K562 (cell line): ENCODE measurements around the gene LGR6. TPM values are rescaled to one million over a fixed set of nuclear protein-coding genes. Genes with fewer than 3 reads are reported as not detected.

ENCODE experiments used
- ARID2 ChIP-seq: fragments of 450-650 bp; IDR thresholded peaks from 2 replicates; pipeline ENCODE4 v1.6.1; 2017; ENCODE audit warnings: antibody characterized with exemption, mild to moderate bottlenecking
- ARID3B ChIP-seq: fragments of 250-450 bp; sonication (Bioruptor Pico); IDR thresholded peaks from 2 replicates; pipeline ENCODE4 v1.4.0; 2020; ENCODE audit warnings: borderline replicate concordance
- CEBPB ChIP-seq: fragments of 450-650 bp; IDR thresholded peaks from 2 replicates; pipeline ENCODE4 v1.6.1; 2016; ENCODE audit warnings: missing genetic modification characterization, missing compliant biosample characterization
- CHD2 ChIP-seq: IDR thresholded peaks from 2 replicates; pipeline ENCODE4 v1.6.1; 2011; ENCODE audit warnings: low read depth, low read length
- EHMT2 ChIP-seq: fragments of 450-650 bp; IDR thresholded peaks from 2 replicates; pipeline ENCODE4 v1.6.1; 2018; ENCODE audit warnings: antibody characterized with exemption
- ERF ChIP-seq: fragments of 450-650 bp; formaldehyde crosslinking; IDR thresholded peaks from 2 replicates; pipeline ENCODE4 v1.4.0; 2020; ENCODE audit warnings: mild to moderate bottlenecking, mixed read lengths
- FOXK2 ChIP-seq, 2 experiments: fragments of 450-650 bp; IDR thresholded peaks in 1 of 2; conservative IDR thresholded peaks in 1 of 2; 2 replicates each; pipeline ENCODE4 v1.6.1; 2016; ENCODE audit warnings: low read depth in 2 of 2, mild to moderate bottlenecking in 1 of 2
- HMGN3 ChIP-seq: IDR thresholded peaks from 2 replicates; pipeline ENCODE4 v1.6.1; 2011; ENCODE audit warnings: borderline replicate concordance, low read depth, mild to moderate bottlenecking, mixed read lengths, low read length; ENCODE audit not compliant: insufficient read length; ENCODE audit errors: extremely low read depth
- KDM1A ChIP-seq, 2 experiments: fragments of 450-650 bp; IDR thresholded peaks; 2 replicates each; pipeline ENCODE4 v1.6.1; 2016; ENCODE audit warnings: mild to moderate bottlenecking in 2 of 2
- MAZ ChIP-seq, 2 experiments: fragments of 450-650 bp in 1 of 2; sonication (generic) in 1 of 2; formaldehyde crosslinking; IDR thresholded peaks in 1 of 2; conservative IDR thresholded peaks in 1 of 2; 2 replicates each; pipeline versions ENCODE4 v1.4.0 to v1.5.0; 2020; ENCODE audit warnings: mild to moderate bottlenecking in 1 of 2, missing genetic modification reagents in 1 of 2
- MTA2 ChIP-seq: fragments of 450-650 bp; IDR thresholded peaks from 2 replicates; pipeline ENCODE4 v1.6.1; 2016; ENCODE audit warnings: low read depth
- MTA3 ChIP-seq: fragments of 450-650 bp; formaldehyde crosslinking; IDR thresholded peaks from 2 replicates; pipeline ENCODE4 v1.6.1; 2017; ENCODE audit warnings: mild to moderate bottlenecking, borderline replicate concordance
- OTX1 ChIP-seq: fragments of 450-650 bp; formaldehyde crosslinking; IDR thresholded peaks from 2 replicates; pipeline ENCODE4 v1.4.0; 2022; ENCODE audit warnings: mild to moderate bottlenecking
- SIN3B ChIP-seq: fragments of 450-650 bp; IDR thresholded peaks from 2 replicates; pipeline ENCODE4 v1.6.1; 2017; ENCODE audit warnings: low read depth, mild to moderate bottlenecking, moderate library complexity
- TEAD4 ChIP-seq, 2 experiments: sonication (generic) in 1 of 2; formaldehyde crosslinking in 1 of 2; IDR thresholded peaks; 2 replicates each; pipeline versions ENCODE4 v1.6.1 to v1.8.0; 2012 to 2022; ENCODE audit warnings: borderline replicate concordance in 1 of 2, inconsistent platforms in 1 of 2, low read length in 1 of 2, mild to moderate bottlenecking in 1 of 2, missing genetic modification reagents in 1 of 2
- ZNF140 ChIP-seq: fragments of 250-450 bp; sonication (Bioruptor Pico); IDR thresholded peaks from 2 replicates; pipeline ENCODE4 v1.8.0; 2021; ENCODE audit warnings: moderate library complexity, mild to moderate bottlenecking, inconsistent platforms
- ZNF280B ChIP-seq: fragments of 250-450 bp; sonication (Bioruptor Pico); IDR thresholded peaks from 2 replicates; pipeline ENCODE4 v1.5.1; 2021; ENCODE audit warnings: mild to moderate bottlenecking
- ZNF282 ChIP-seq: sonication (generic); formaldehyde crosslinking; IDR thresholded peaks from 2 replicates; pipeline ENCODE4 v1.8.1; 2023; ENCODE audit warnings: missing genetic modification reagents
- ZNF395 ChIP-seq: fragments of 200-800 bp; sonication (Bioruptor generic); IDR thresholded peaks from 2 replicates; pipeline ENCODE4 v1.6.1; 2017; ENCODE audit warnings: missing genetic modification characterization, missing compliant biosample characterization
- ZNF77 ChIP-seq: fragments of 250-450 bp; sonication (Bioruptor Pico); IDR thresholded peaks from 2 replicates; pipeline ENCODE4 v1.5.0; 2020
- polyA plus RNA-seq, 8 experiments: library from polyadenylated mRNA; depleted of rRNA in 4 of 8; stranded (reverse) in 5 of 8; unstranded in 3 of 8; fragments of >200 nt; fragmentation: Nextera tagmentation in 2 of 8; fragmentation: Illumina TruSeq in 1 of 8; extraction: Ambion mirVana in 2 of 8; extraction: Trizol in 1 of 8; gene quantifications; 2 replicates each; pipeline versions ENCODE4 v1.2.1 to v1.2.3, GENCODE V29; 2011 to 2014; ENCODE audit warnings: inconsistent platforms in 1 of 8, missing spikeins in 1 of 8
- total RNA-seq, 7 experiments: library from RNA; depleted of rRNA in 6 of 7; stranded (reverse); fragments of >200 nt in 6 of 7; fragmentation: Illumina TruSeq in 2 of 7; extraction: Trizol in 2 of 7; gene quantifications; 2 replicates each; pipeline versions ENCODE4 v1.2.1 to v1.2.3, GENCODE V29; 2011 to 2021; ENCODE audit warnings: low replicate concordance in 1 of 7

The LGR6 gene
- total and polyA plus RNA-seq, 9 of the 15 experiments (the other 6 are each of a cell fraction or from before 2014, with no cell fraction given), result 0.01 to 0.54 (median 0.17) TPM; not detected in 1

GRCh38 chr1:202203238-202204039, 9.8 kb downstream of the LGR6 start (continued):
- no peak for TF ChIP-seq ARID3B (CRISPR knock-in tag)
- no peak for TF ChIP-seq ARID2
- no peak for TF ChIP-seq MTA3
- TF ChIP-seq ZNF77, result no peak
- peak; percentile 73 for TF ChIP-seq TEAD4 (IDR thresholded peaks at IDR 0.05; ENCODE audit: low read length)
- no peak for TF ChIP-seq TEAD4 (CRISPR knock-in tag; IDR thresholded peaks at IDR 0.05; ENCODE audit: borderline replicate concordance)
- no peak for TF ChIP-seq HMGN3
- no peak for TF ChIP-seq CHD2
- TF ChIP-seq MAZ (CRISPR knock-in tag; conservative IDR thresholded peaks at IDR 0.05 in 1 of 2, IDR thresholded peaks at IDR 0.05 in 1 of 2), result 0 out of 4 replicates have a peak, but pooled peaks of 1 of the 2 experiments have one; percentile 35
- TF ChIP-seq ZNF395, result 0 out of 2 replicates have a peak, but pooled peaks have one; percentile 32
- 0 out of 2 replicates have a peak, but pooled peaks have one; percentile 13 for TF ChIP-seq ERF (CRISPR knock-in tag)
- 0 out of 2 replicates have a peak, but pooled peaks have one; percentile 33 for TF ChIP-seq EHMT2
- peak; percentile 55 for TF ChIP-seq MTA2
- TF ChIP-seq CEBPB, result 0 out of 2 replicates have a peak, but pooled peaks have one; percentile 14
- no peak for TF ChIP-seq ZNF280B (CRISPR knock-in tag)
- TF ChIP-seq ZNF140 (CRISPR knock-in tag), result no peak
- TF ChIP-seq ZNF282 (CRISPR knock-in tag), result no peak
- peak; percentile 45 to 68; a peak in 3 of 4 replicates for TF ChIP-seq FOXK2 (conservative IDR thresholded peaks at IDR 0.05 in 1 of 2, IDR thresholded peaks at IDR 0.05 in 1 of 2; ENCODE audit: low read depth in 2 of 2)
- no peak for TF ChIP-seq SIN3B
- peak; percentile 35 to 58; a peak in 2 of 4 replicates for TF ChIP-seq KDM1A (IDR thresholded peaks at IDR 0.05)
- TF ChIP-seq OTX1 (CRISPR knock-in tag), result no peak
